Suprapubic skin (tissue), 4 donors: ENCODE data around the gene ANKRD9. TPM values are rescaled to one million over a fixed set of nuclear protein-coding genes. Genes with fewer than 3 reads are reported as not detected.

Experiments used
- DNase-seq, 2 donors: peaks; one replicate each; pipeline ENCODE4 v3.0.0-alpha.2; 2019; ENCODE audit warnings: low spot score in 2 of 2
- H3K27ac ChIP-seq: fragments of 200-600 bp; sonication (generic); one replicate; pipeline ENCODE4 v1.5.1; 2019
- H3K27me3 ChIP-seq: fragments of 200-600 bp; sonication (generic); one replicate; pipeline ENCODE4 v1.5.1; 2019
- H3K36me3 ChIP-seq: fragments of 200-600 bp; sonication (generic); one replicate; pipeline ENCODE4 v1.5.1; 2019
- H3K4me1 ChIP-seq: fragments of 200-600 bp; sonication (generic); one replicate; pipeline ENCODE4 v1.5.1; 2019
- H3K4me3 ChIP-seq: fragments of 200-600 bp; sonication (generic); one replicate; pipeline ENCODE4 v1.5.1; 2019; ENCODE audit warnings: mild to moderate bottlenecking
- H3K9me3 ChIP-seq: fragments of 200-600 bp; sonication (generic); one replicate; pipeline ENCODE4 v1.5.1; 2019
- CTCF ChIP-seq, 2 donors: fragments of 200-600 bp in 1 of 2; fragments of 450-650 bp in 1 of 2; sonication (generic) in 1 of 2; IDR thresholded peaks; one replicate each; pipeline ENCODE4 v1.5.1; 2016 to 2019; ENCODE audit warnings: antibody characterized with exemption in 2 of 2, mild to moderate bottlenecking in 1 of 2, moderate library complexity in 1 of 2
- EP300 ChIP-seq: sonication (generic); formaldehyde crosslinking; IDR thresholded peaks from one replicate; pipeline ENCODE4 v1.6.1; 2017; ENCODE audit warnings: antibody characterized with exemption
- POLR2A ChIP-seq, 2 donors: fragments of 450-650 bp; IDR thresholded peaks; one replicate each; pipeline ENCODE4 v1.6.1; 2017; ENCODE audit warnings: antibody characterized with exemption in 2 of 2, mild to moderate bottlenecking in 2 of 2, moderate library complexity in 2 of 2
- POLR2AphosphoS5 ChIP-seq, 3 donors: sonication (generic); formaldehyde crosslinking; IDR thresholded peaks; one replicate each; pipeline ENCODE4 v1.6.1; 2017; ENCODE audit warnings: antibody characterized with exemption in 3 of 3
- WGBS: methylation state at CpG from one replicate; pipeline ENCODE4 v1.1.5; 2018; 5-methylcytosine and 5-hydroxymethylcytosine counted together
- total RNA-seq, 4 donors: library from RNA; depleted of rRNA; stranded (reverse); fragments of >200 nt; gene quantifications; one replicate each; pipeline ENCODE4 v1.1.0, GENCODE V29; 2016

The ANKRD9 gene
- total RNA-seq, 4 donors from 2014 or later = 48.4 to 60.1 (median 54.4) TPM

- TF ChIP-seq POLR2A (IDR thresholded peaks at IDR 0.05) (no peak), POLR2AphosphoS5 (IDR thresholded peaks at IDR 0.05) (no peak), CTCF (IDR thresholded peaks at IDR 0.05) (peak; percentile 93 to 95), EP300 (no peak)
- Histone ChIP-seq H3K9me3 (no peaks in the 10 kb centered on the region), H3K36me3 (no peaks in the 10 kb centered on the region), H3K4me1 (peaks cover 12% of the 10 kb centered on the region), H3K4me3 (peak overlapping the region; percentile 74), H3K27me3 (no peaks in the 10 kb centered on the region), H3K27ac (peak overlapping the region; percentile 78)
- DNase-seq = peak in 1 of 2 donors; percentile 68
- 4% methylated on average over 19 of the region's 95 CpGs for WGBS
Observed at GRCh38 chr14:102516531-102517391, 7.2 kb upstream of the ANKRD9 start.

GRCh38 chr14:102514987-102515733 lies 5.6 kb upstream of the ANKRD9 start:
- 83% methylated on average over 10 of the region's 12 CpGs for WGBS
- peaks cover 22% of the 10 kb centered on the region for H3K4me1 ChIP-seq
- TF ChIP-seq EP300 = no peak
- no peak for TF ChIP-seq POLR2AphosphoS5 (IDR thresholded peaks at IDR 0.05)
- TF ChIP-seq POLR2A (IDR thresholded peaks at IDR 0.05) = no peak

GRCh38 chr14:102513899-102514772 lies 4.6 kb upstream of the ANKRD9 start:
- peaks cover 26% of the 10 kb centered on the region for H3K4me1 ChIP-seq
- WGBS = 83% methylated on average over 17 of the region's 21 CpGs
- H3K27me3 ChIP-seq = no peaks in the 10 kb centered on the region
- DNase-seq = no peak
- no peak overlapping the region for H3K27ac ChIP-seq
- H3K36me3 ChIP-seq = no peaks in the 10 kb centered on the region
- H3K4me3 ChIP-seq = no peak overlapping the region
- no peaks in the 10 kb centered on the region for H3K9me3 ChIP-seq
- no peak for TF ChIP-seq POLR2A (IDR thresholded peaks at IDR 0.05)
- no peak for TF ChIP-seq POLR2AphosphoS5 (IDR thresholded peaks at IDR 0.05)
- TF ChIP-seq EP300 = no peak
- no peak for TF ChIP-seq CTCF (IDR thresholded peaks at IDR 0.05)

More at GRCh38 chr14:102514987-102515733, 5.6 kb upstream of the ANKRD9 start:
- Histone ChIP-seq H3K27ac (no peak overlapping the region), H3K36me3 (no peaks in the 10 kb centered on the region), H3K9me3 (no peaks in the 10 kb centered on the region), H3K27me3 (no peaks in the 10 kb centered on the region), H3K4me3 (no peak overlapping the region)
- DNase-seq = no peak

- no peak overlapping the region for H3K27ac ChIP-seq
- no peak overlapping the region for H3K4me3 ChIP-seq
- H3K36me3 ChIP-seq = no peaks in the 10 kb centered on the region
- H3K4me1 ChIP-seq = peaks cover 39% of the 10 kb centered on the region
- WGBS = 92% methylated on average over 8 of the region's 11 CpGs
- no peaks in the 10 kb centered on the region for H3K9me3 ChIP-seq
- DNase-seq = no peak
- no peaks in the 10 kb centered on the region for H3K27me3 ChIP-seq
- TF ChIP-seq POLR2AphosphoS5 (IDR thresholded peaks at IDR 0.05) (no peak), EP300 (no peak), CTCF (IDR thresholded peaks at IDR 0.05) (no peak), POLR2A (IDR thresholded peaks at IDR 0.05) (no peak)
Observed at GRCh38 chr14:102512793-102513300, 3.3 kb upstream of the ANKRD9 start.

GRCh38 chr14:102511538-102511937 lies 2.0 kb upstream of the ANKRD9 start:
- no peak overlapping the region for H3K27ac ChIP-seq
- H3K27me3 ChIP-seq = no peaks in the 10 kb centered on the region
- H3K9me3 ChIP-seq = no peaks in the 10 kb centered on the region
- H3K4me1 ChIP-seq = peaks cover 32% of the 10 kb centered on the region
- DNase-seq = no peak
- 69% methylated on average over 2 of the region's 5 CpGs for WGBS
- TF ChIP-seq CTCF (IDR thresholded peaks at IDR 0.05) (no peak), EP300 (no peak), POLR2A (IDR thresholded peaks at IDR 0.05) (no peak), POLR2AphosphoS5 (IDR thresholded peaks at IDR 0.05) (no peak)
- H3K36me3 ChIP-seq = peaks cover 10% of the 10 kb centered on the region
- H3K4me3 ChIP-seq = no peak overlapping the region
